Measurements from ENCODE around the gene MMRN1.

Gene MMRN1

GRCh38 chr4:89909889-89910288 lies 15.2 kb downstream of the MMRN1 start:
- DNase-seq = no peak

GRCh38 chr4:89913623-89914022 lies 19.0 kb downstream of the MMRN1 start:
- DNase-seq = no peak

DNA sequence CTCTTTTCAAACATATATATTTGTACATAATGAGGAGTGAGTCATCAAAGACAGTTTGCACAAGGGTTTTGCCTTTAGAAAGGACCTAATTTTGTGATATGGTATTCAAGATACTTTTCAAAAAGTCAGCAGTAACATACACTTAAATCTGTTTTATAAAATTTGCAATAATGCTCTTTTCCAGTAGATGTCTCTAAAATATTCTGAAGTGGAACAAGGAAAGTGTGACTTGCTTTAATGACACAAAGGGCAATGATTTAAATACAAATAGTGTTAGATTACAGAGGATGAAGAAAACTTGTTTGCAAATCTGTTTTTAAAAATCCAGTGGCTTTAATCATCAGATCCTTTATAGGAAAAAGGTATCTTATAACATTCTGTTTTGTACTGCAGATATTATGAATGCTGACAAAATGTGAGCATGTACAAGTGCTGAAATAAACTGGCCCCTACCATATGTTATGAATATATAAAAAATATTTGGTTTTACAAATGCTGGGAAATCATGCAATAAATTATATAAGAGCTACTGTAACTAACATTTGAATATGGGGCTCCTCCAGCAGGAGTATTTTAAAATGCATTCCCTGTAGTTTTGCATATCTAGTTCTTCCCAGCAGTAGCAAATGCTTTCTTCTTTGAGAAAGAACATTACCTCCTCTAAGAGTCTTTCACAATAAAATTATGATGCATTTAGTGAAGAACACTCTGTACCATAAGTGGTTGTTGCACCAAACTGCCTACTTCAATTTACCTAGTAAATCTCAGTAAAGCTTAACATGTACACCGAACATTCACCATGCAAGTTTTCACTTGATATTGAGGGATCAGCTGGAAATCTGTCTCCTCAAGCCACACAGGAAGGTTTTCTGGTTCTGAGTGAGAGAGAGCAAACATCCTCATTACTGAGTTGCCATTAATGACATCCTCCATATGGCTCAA lies 20.2 kb downstream of the MMRN1 start:
- DNase-seq = no peak

- DNase-seq = no peak
These were observed 21.3 kb downstream of the MMRN1 start for GRCh38 chr4:89915937-89916336.

- no peak for DNase-seq
These were observed 28.3 kb downstream of the MMRN1 start for GRCh38 chr4:89922848-89923416.

- no peak for DNase-seq
These were observed 34.2 kb downstream of the MMRN1 start for GRCh38 chr4:89928838-89929237.

DNA sequence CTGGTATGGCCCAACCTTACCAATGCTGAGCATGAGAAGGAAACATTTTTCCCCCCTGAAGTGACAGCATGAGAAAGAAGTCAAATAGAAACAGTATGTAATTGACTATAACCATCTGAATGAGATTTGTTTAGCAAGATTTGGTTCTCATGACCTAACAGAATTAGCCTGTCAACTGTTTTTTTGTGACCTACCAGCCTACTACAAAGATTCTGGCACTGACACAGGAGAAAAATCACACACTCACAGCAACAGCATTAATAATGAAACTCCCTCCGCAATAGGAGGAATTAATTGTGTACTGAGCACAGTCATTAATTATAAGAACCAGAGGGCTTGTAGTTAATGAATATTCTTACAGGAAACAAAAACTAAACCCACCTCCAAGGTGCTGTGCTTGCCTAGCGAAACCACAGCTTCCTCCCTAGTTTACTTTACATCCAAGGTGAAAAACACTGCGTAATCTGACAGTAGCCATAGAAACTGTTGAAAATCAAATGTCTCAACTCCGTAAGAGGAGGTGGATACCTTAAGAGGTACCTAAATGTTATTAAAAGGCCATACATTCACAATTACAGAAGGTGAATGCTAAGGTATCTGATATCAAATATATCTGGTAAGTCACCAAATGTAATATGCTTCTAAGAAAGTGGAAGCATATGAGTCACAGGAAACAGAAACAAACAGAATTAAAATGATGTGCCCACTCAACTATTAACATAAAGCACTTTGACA lies 34.9 kb downstream of the MMRN1 start:
- DNase-seq = no peak

DNA sequence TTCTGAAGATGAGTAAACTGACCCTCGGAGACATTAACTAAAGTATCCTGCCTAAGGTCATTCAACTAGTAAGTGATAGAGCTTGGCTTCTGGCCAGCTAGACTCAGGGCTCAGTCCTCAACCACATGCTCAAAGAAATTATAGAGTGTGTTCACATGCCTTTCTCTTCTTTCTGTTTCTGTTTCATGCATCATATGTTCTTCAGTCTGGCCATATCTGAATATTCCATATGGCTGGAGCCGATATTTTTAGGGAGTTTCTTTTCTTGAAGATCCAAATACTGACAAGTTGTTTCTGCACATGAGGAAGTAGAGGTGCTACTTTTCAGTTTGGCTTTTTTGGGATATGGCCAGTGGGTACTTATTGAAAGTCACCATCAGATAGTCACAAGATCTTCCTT lies 44.9 kb downstream of the MMRN1 start:
- no peak for DNase-seq

DNA sequence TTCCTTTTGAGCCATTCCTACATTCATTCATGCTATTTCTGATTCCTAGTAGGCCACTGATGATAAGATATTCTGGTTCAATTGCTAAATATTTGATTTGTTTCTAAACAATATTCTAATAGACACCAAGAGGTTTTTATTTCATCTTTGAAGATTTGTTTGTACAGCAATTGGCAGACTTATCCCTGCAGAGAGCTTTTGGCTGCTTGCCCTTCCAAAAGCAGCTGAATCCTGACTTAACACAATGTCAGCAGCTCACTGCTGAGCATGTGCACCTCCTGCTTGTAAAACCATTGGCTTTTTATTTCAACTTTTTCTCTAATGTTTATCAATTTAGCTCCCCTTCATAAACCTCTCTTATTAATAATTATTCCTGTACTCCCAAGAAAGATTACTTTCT lies 45.3 kb downstream of the MMRN1 start:
- no peak for DNase-seq

GRCh38 chr4:89942811-89943210 lies 48.2 kb downstream of the MMRN1 start:
- no peak for DNase-seq

- no peak for DNase-seq
These were observed 55.2 kb downstream of the MMRN1 start for GRCh38 chr4:89949782-89950387.

GRCh38 chr4:89952458-89952857 lies 57.8 kb downstream of the MMRN1 start:
- no peak for DNase-seq

GRCh38 chr4:89954906-89955695 lies 60.4 kb downstream of the MMRN1 start:
- DNase-seq = no peak

DNA sequence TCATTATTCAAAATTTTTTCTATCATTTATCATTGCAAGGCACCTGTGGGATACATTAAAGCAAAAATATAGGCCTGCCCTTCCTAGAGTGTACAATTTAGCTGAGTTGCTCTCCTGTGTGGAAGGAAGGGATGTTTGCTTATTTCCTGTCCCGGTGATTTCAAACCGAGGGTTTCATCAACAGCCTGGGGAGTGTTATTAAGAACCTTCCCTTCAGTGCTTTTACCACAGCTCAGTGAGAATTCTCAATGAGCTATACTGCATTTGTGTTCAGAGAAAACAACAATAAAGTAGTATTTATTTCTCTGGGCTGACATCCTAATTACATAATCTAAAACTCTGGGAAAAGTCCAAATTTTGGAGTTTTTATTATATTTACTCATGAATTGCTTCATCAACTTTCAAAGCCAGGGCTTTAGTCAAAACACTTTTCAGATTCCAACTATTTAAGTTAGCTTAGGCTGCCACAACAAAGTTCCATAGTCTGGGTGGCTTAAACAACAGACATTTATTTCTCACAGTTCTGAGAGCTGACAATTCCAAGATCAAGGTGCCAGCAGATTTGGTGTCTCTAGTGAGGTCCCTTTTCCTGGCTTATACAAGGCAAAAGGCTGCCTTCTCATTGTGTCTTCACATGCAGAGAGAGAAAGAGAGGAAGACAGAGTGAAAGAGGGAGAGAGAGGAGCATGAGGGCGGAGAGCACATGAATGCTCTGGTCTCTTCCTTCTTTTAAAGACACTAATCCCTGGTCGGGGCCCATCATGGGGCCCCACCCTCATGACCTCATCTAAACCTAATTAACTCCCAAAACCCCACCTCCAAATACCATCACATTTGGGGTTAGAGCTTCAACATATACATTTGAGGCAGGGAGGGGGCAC lies 62.6 kb downstream of the MMRN1 start:
- DNase-seq = no peak

- no peak for DNase-seq
These were observed 87.2 kb downstream of the MMRN1 start for GRCh38 chr4:89981789-89982334.

- no peak for DNase-seq
These were observed 93.6 kb downstream of the MMRN1 start for GRCh38 chr4:89988268-89988667.

GRCh38 chr4:89992744-89993143 lies 98.1 kb downstream of the MMRN1 start:
- no peak for DNase-seq

DNA sequence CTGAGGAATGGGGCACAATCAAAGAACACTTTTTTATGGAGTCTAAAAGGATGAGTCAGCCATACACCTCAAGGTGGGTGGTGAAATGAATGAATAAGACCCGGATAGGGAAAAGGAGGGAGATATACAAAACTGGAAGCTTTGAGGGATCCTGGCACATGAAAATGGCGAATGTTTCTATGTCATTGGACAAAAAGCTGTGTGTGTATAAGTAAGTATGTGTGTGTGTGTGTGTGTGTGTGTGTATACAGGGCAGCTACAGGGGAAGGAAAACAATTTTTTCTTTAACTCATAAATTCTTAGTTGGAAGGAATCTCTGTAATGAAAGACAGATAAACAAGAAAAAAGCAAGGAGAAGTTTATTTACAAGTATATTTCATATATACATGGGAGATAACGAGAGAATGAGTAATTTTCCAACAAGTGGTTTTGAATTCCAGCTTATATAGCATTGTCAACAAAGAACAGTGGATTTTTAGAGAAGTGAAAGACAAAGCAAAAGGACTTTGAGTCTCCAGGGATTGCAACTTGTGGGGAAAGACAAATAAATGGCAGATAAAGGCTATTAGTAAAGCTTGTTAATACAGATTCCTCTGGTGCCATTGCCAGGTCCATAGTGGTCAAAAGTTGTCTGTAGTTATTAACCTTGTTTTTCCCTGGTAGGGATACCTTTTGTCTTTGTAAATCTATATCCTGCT lies 99.7 kb downstream of the MMRN1 start:
- no peak for DNase-seq

DNA sequence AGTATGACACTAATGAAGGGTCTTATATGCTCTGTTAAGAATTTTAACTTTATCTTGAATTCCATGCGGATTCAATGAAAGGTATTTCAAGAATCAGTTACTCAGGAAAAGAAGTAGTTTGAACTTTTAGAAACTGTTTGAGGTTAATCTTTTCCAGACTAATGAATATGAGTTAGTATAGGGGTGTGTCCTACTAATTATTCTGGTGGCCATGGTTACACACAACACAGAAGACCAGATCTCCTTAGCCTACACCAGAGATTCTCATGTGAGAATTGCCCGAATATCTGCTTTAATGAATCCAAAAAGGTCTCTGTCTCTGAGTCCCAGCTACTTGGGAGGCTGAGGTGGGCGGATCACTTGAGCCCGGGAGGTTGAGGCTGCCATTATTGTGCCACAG lies 100.4 kb downstream of the MMRN1 start:
- no peak for DNase-seq

- DNase-seq = no peak
These were observed 101.2 kb downstream of the MMRN1 start for GRCh38 chr4:89995814-89996213.
